Erythroblast (primary cell): Measurements from ENCODE around the gene RBM43.

Source experiments
- GATA1 ChIP-seq: IDR thresholded peaks from 2 replicates; pipeline ENCODE4 v1.6.1; 2011; ENCODE audit warnings: low read depth, mild to moderate bottlenecking, control low read depth, low read length, moderate library complexity
- POLR2A ChIP-seq: IDR thresholded peaks from 2 replicates; pipeline ENCODE4 v1.6.1; 2011; ENCODE audit warnings: mild to moderate bottlenecking, low read length

DNA sequence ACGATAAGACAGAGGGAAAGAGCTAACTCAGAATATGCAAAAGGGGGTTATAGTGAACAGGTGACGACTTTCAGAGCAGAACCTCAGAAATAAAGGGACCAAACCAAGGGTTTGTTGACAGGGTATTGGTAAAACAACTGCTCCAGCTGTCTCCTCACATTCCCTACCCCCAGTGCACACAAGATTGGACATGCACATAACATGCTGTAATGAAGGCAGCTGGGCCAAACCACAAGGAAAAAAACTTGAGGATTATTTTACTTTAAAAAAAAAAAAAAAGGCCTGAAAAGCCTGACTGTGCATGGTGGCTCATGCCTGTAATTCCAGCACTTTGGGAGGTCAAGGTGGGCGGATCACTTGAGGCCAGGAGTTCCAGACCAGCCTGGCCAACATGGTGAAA is 3.5 kb downstream of the RBM43 start:
- TF ChIP-seq POLR2A (no peak), GATA1 (no peak)
